Natural killer cell (primary cell): ENCODE measurements around the gene PTCH2. TPM values are rescaled to one million over a fixed set of nuclear protein-coding genes. Genes with fewer than 3 reads are reported as not detected.

Experiments used
- ATAC-seq, 3 donors: fragments of 150-1000 bp in 2 of 3; fragments of 200-7000 bp in 1 of 3; cut with Tn5 transposase; 1 replicate in 1 of 3; 2 replicates in 2 of 3; pipeline ENCODE4 v1.10.0; 2021; ENCODE audit warnings: mild to moderate bottlenecking in 2 of 3, moderate library complexity in 2 of 3
- DNase-seq, 2 donors: peaks; one replicate each; pipeline versions ENCODE4 v3.0.0 to v3.0.0-alpha.2; 2013 to 2021; ENCODE audit warnings: mixed read lengths in 1 of 2
- H3K27ac ChIP-seq: one replicate; pipeline ENCODE4 v1.5.1; 2013; ENCODE audit warnings: mild to moderate bottlenecking, low read length
- H3K27me3 ChIP-seq: one replicate; pipeline ENCODE4 v1.6.1; 2013; ENCODE audit warnings: low read length; ENCODE audit not compliant: control insufficient read depth, insufficient read depth
- H3K36me3 ChIP-seq: one replicate; pipeline ENCODE4 v1.6.1; 2013; ENCODE audit warnings: low read length; ENCODE audit not compliant: control insufficient read depth, insufficient read depth
- H3K4me1 ChIP-seq: one replicate; pipeline ENCODE4 v1.6.1; 2013; ENCODE audit warnings: low read length; ENCODE audit not compliant: control insufficient read depth, insufficient read depth
- H3K4me3 ChIP-seq: one replicate; pipeline ENCODE4 v1.5.1; 2013; ENCODE audit warnings: low read length
- H3K9me3 ChIP-seq: one replicate; pipeline ENCODE4 v1.6.1; 2013; ENCODE audit warnings: low read length; ENCODE audit not compliant: control insufficient read depth, insufficient read depth
- H3K27ac Mint-ChIP-seq, 2 donors: one replicate each; pipeline ENCODE4 v1.8.0; 2022; ENCODE audit warnings: mild to moderate bottlenecking in 2 of 2, mixed read lengths in 2 of 2, moderate library complexity in 1 of 2
- H3K27me3 Mint-ChIP-seq, 2 donors: one replicate each; pipeline ENCODE4 v1.8.0; 2022; ENCODE audit warnings: low read depth in 2 of 2, mixed read lengths in 2 of 2
- H3K36me3 Mint-ChIP-seq: one replicate; pipeline ENCODE4 v1.8.0; 2022; ENCODE audit warnings: mixed read lengths
- H3K4me1 Mint-ChIP-seq, 2 donors: one replicate each; pipeline ENCODE4 v1.8.0; 2022; ENCODE audit warnings: mixed read lengths in 2 of 2
- H3K4me3 Mint-ChIP-seq: one replicate; pipeline ENCODE4 v1.8.0; 2022; ENCODE audit warnings: mild to moderate bottlenecking, moderate library complexity, mixed read lengths
- H3K9me3 Mint-ChIP-seq, 2 donors: one replicate each; pipeline ENCODE4 v1.8.0; 2022; ENCODE audit warnings: mixed read lengths in 2 of 2
- WGBS: methylation state at CpG from one replicate; pipeline ENCODE4 v1.1.7; 2013; ENCODE audit warnings: missing lambda C conversion rate; ENCODE audit not compliant: insufficient coverage; 5-methylcytosine and 5-hydroxymethylcytosine counted together
- intact Hi-C: fragments of 100-400 bp; cut with micrococcal nuclease; formaldehyde crosslinking; loops from one replicate; pipeline ENCODE4 v1.14.2; 2022
- total RNA-seq, 4 donors: library from RNA; stranded (reverse); fragments of 120-200 nt in 1 of 4; gene quantifications; one replicate each; pipeline versions ENCODE4 v1.2.3 to v1.2.4, GENCODE V29; 2013 to 2022
- TF ChIP-seq, protein P1 (sequence below): fragments of 200-600 bp; IDR thresholded peaks from one replicate; pipeline ENCODE4 v1.8.0; 2022; ENCODE audit warnings: antibody characterized with exemption

Gene PTCH2
- total RNA-seq, 3 donors from 2014 or later (not counting 1 experiment from before 2014, with no cell fraction given): 1.8 to 3.1 (median 2.4) TPM

DNA sequence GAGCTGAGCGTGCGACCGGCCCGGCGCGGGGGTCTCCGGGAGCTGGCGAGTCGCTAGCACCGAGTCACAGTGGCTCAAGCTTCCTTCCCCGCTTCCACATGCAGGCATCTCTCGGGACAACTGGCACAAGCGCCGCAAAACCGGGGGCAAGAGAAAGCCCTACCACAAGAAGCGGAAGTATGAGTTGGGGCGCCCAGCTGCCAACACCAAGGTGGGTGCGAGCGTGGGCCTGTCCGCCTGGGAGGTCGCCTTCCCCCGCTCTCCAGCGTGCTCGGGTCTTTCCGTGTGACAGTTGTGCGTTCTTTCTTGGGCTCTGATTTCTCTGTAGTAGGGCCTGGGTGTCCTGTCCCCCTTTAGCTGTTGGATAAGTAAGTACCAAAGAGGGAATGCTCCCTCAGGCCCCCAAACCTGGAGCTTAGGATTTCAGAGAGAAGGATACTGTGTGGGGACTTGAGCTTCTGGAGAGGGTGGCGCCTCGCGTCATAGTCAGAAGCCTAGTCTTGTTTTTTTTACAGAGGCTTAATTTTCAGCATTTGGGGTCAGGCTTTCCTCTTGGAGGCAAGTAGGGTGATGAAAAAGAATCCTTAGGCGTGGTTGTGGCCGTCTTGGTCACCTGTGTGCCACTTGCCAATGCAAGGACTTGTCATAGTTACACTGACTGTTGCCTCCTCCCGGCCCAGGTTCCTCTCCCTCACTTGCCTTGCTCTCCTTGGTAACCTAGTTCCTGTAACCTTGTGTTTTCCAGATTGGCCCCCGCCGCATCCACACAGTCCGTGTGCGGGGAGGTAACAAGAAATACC lies 66.9 kb downstream of the PTCH2 start:
- TF ChIP-seq, protein P1, sequence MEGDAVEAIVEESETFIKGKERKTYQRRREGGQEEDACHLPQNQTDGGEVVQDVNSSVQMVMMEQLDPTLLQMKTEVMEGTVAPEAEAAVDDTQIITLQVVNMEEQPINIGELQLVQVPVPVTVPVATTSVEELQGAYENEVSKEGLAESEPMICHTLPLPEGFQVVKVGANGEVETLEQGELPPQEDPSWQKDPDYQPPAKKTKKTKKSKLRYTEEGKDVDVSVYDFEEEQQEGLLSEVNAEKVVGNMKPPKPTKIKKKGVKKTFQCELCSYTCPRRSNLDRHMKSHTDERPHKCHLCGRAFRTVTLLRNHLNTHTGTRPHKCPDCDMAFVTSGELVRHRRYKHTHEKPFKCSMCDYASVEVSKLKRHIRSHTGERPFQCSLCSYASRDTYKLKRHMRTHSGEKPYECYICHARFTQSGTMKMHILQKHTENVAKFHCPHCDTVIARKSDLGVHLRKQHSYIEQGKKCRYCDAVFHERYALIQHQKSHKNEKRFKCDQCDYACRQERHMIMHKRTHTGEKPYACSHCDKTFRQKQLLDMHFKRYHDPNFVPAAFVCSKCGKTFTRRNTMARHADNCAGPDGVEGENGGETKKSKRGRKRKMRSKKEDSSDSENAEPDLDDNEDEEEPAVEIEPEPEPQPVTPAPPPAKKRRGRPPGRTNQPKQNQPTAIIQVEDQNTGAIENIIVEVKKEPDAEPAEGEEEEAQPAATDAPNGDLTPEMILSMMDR: no peak
- Mint-ChIP-seq H3K27me3 (no peaks in the 10 kb centered on the region), H3K9me3 (no peaks in the 10 kb centered on the region), H3K27ac (peak overlapping the region; percentile 92 to 97), H3K4me3 (peak overlapping the region; percentile 99), H3K4me1 (peaks cover 30 to 36% of the 10 kb centered on the region in 2 donors), H3K36me3 (no peaks in the 10 kb centered on the region)
- peak overlapping the region; percentile 65 for H3K4me3 ChIP-seq
- H3K36me3 ChIP-seq: peaks cover 29% of the 10 kb centered on the region
- intact Hi-C loops: loop anchor here (2.0 to 5.0 kb wide), 4 partner anchors 37 to 911 kb away; partner anchors contain the start of genes GPBP1L1, HECTD3, KIF2C and RNU5D-1
- peak in 1 of 2 donors; percentile 55 for DNase-seq
- 7% methylated on average over 36 of the region's 36 CpGs for WGBS
- peak overlapping the region; percentile 85 for H3K27ac ChIP-seq
- peaks cover 26% of the 10 kb centered on the region for H3K4me1 ChIP-seq
- peak; percentile 35 to 51 (median 39) for ATAC-seq
- no peaks in the 10 kb centered on the region for H3K9me3 ChIP-seq
- no peaks in the 10 kb centered on the region for H3K27me3 ChIP-seq

DNA sequence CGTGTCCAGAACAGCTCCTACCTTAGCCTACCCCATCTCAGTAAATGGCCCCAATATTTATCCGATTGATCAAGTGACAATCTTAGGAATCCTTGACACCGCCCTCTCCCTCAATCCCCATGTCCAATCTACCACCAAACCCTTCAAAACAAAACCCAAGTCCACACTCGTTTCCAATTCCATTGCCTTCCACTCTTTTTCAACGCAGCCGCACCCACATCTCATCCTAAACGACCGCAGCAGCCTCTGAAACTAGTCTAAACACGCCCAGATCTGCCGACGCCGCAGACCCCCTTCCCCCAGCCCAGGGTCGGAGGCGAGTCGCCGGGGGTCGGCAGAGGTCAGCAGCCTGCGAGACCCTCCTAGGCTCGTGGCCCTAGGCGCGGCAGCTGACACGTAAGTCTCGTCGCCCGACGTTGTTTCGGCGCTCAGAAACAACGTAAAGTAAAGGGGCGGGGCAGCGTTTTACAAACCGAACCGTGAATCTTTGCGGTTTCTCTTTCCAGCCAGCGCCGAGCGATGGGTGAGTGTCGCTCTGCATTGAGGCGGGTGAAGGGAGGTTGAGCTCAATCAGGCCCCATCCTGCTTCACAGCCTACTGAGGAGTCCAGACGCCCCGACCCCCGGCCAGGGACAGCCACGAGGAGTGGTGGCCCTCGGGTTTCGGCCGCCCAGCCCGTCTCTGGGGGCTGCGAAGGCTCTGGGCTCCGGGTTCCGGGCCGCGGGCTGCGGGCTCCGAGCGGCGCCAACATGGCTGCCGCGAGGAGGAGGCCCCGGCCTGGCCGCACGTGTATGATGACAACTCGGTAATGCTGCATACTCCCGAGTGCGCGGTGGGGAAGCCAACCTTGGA lies 67.7 kb downstream of the PTCH2 start, which contains the start of gene RPS8:
TSS of gene RPS8 (plus strand) at position 463 of the 852 bp plus-strand sequence. CDS start at position 520, 57 bp downstream.
- Mint-ChIP-seq H3K27me3 (no peaks in the 10 kb centered on the region), H3K27ac (peak within 1 kb of the TSS; percentile 92 to 97), H3K9me3 (no peaks in the 10 kb centered on the region), H3K4me1 (peaks cover 30 to 36% of the 10 kb centered on the region in 2 donors), H3K4me3 (peak within 1 kb of the TSS; percentile 99), H3K36me3 (no peaks in the 10 kb centered on the region)
- no peaks in the 10 kb centered on the region for H3K9me3 ChIP-seq
- H3K36me3 ChIP-seq: peaks cover 26% of the 10 kb centered on the region
- TF ChIP-seq, protein P1: no peak
- H3K4me3 ChIP-seq: peak within 1 kb of the TSS; percentile 65
- intact Hi-C loops: loop anchor here (2.0 to 5.0 kb wide), 4 partner anchors 37 to 912 kb away; partner anchors contain the start of genes GPBP1L1, HECTD3, KIF2C and RNU5D-1
- DNase-seq: peak; percentile 84 to 96
- H3K4me1 ChIP-seq: peaks cover 26% of the 10 kb centered on the region
- no peaks in the 10 kb centered on the region for H3K27me3 ChIP-seq
- peak; percentile 83 to 89 (median 86) for ATAC-seq
- WGBS: under 1% methylated on average over 65 of the region's 65 CpGs
- H3K27ac ChIP-seq: peak within 1 kb of the TSS; percentile 85

Other genes with a start within 250 kb of the PTCH2 start
- 1 to 10 TPM; 2.2 to 3.8 (median 3.3) TPM for gene TMEM53, start 168.8 kb downstream of the PTCH2 start, total RNA-seq
- gene ARMH1, start 168.5 kb downstream of the PTCH2 start, total RNA-seq: 10 to 100 TPM in 1 of 3 donors, 1 to 10 TPM in 2; 1.5 to 25.5 (median 5.0) TPM
- not detected for gene RNU5D-1, start 112.1 kb downstream of the PTCH2 start, total RNA-seq
- gene KIF2C, start 103.4 kb downstream of the PTCH2 start, total RNA-seq: 1 to 10 TPM in 1 of 3 donors, under 1 TPM in 2; 0.59 to 1.3 (median 0.93) TPM
- gene RPS8, start 67.7 kb downstream of the PTCH2 start, total RNA-seq: 1,000 to 10,000 TPM in 2 of 3 donors, 100 to 1,000 TPM in 1; 848 to 1,092 (median 1,009) TPM
- gene BEST4, start 55.1 kb downstream of the PTCH2 start, total RNA-seq: under 1 TPM; 0.18 to 0.33 (median 0.28) TPM
- 10 to 100 TPM; 39.5 to 89.2 (median 78.1) TPM for gene PLK3, start 42.9 kb downstream of the PTCH2 start, total RNA-seq
- 1 to 10 TPM in 1 of 3 donors, under 1 TPM in 1, not detected in 1; 0.96 to 1.2 TPM for gene DYNLT4, start 35.9 kb downstream of the PTCH2 start, total RNA-seq
- 1 to 10 TPM; 4.4 to 5.7 (median 4.9) TPM for gene BTBD19, start 34.7 kb downstream of the PTCH2 start, total RNA-seq
- gene EIF2B3, start 143.3 kb upstream of the PTCH2 start, total RNA-seq: 10 to 100 TPM; 12.4 to 19.1 (median 14.3) TPM
- gene HECTD3, start 168.1 kb upstream of the PTCH2 start, total RNA-seq: 10 to 100 TPM; 56.6 to 67.4 (median 64.4) TPM
- gene UROD, start 169.0 kb upstream of the PTCH2 start, total RNA-seq: 10 to 100 TPM; 54.5 to 65.4 (median 56.6) TPM